NCI-H82 treated with DMSO at 0.1 percent for 48 hours (cell line): Measurements from ENCODE around the gene FIP1L1.
"Not testable (repeated sequence)": the region's sequence is repeated elsewhere in the genome, so short reads cannot be mapped to it uniquely, and the experiment has no call there.

Experiments used
- DNase-seq: peaks from one replicate; lab custom pipeline; 2025; ENCODE audit not compliant: unreplicated experiment; lab: John Stamatoyannopoulos, UW

The FIP1L1 gene

DNA sequence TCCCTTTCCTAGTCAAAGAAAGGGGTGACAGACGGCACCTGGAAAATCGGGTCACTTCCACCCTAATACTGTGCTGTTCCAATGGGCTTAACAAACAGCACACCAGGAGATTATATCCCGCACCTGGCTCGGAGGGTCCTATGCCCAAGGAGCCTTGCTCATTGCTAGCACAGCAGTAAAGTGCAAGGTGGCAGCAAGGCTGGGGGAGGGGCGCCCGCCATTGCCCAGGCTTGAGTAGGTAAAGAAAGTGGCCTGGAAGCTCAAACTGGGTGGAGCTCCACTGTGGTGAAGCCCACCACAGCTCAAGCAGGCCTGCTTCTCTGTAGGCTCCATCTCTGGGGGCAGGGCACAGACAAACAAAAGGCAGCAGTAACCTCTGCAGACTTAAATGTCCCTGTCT, 89.1 kb downstream of the FIP1L1 start:
- DNase-seq, result not testable (repeated sequence)

- no peak for DNase-seq
These were observed 99.0 kb downstream of the FIP1L1 start for GRCh38 chr4:53476232-53477037.

GRCh38 chr4:53477038-53477565, 99.7 kb downstream of the FIP1L1 start:
- DNase-seq, result no peak

DNA sequence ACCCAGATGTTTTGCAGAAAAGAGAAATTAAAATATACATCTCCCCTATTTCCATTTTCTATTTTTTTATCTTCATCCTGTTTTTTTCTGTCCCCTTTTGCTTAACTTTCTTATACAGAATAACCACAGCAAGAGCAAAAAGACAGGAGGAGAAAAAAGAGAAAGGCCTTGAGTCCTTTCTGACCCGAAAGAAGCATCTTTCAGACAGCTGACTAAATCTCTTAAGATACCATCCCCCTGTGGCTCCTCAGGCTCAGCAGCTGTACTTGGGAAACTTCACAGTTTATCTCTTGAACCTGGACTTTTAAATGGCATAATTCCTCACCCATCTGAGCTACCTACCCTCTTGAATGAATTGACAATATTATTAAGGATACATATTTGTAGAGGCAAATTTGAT, 100.2 kb downstream of the FIP1L1 start:
- DNase-seq, result no peak

- no peak for DNase-seq
These were observed 101.4 kb downstream of the FIP1L1 start for GRCh38 chr4:53478671-53479456.

- no peak for DNase-seq
These were observed 102.5 kb downstream of the FIP1L1 start for GRCh38 chr4:53479736-53480525.

DNA sequence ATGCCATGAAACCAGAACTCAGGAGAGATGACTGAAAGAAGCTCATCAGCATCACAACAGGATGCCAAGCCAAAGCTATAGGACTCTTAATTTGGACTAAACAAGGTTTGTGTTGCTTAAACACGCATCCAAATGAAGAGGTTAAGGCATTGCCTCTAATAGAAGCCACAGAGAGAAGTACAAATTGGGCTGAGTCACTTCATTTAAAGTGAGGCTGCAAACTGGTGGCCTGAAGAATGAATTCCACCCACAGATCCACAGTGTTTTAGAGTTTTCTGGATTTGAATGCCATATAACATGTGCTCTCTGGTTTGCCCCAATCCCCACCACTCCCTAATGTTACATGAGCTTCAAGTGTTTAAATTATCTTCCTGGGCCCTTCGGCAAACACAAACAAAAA, 103.5 kb downstream of the FIP1L1 start:
- DNase-seq, result no peak

DNA sequence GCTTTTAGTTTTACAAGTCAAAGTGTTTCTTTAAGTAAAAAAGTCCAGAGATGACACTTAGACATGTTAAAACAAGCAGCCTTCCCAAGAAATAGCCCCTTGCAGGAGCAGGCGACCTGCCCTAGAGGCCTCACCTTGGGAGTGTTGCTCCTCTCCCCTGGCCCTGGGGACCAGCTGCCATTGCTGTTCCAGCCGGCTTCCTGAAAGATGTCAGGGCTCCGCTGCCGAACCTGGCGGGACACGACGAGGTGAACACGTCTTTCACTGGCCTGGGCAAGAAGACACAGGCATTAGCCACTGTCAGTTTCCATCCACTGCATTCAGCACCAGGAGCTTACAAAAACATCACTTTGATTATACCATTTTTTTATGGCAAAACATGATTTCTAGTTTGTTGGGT, 104.1 kb downstream of the FIP1L1 start:
- no peak for DNase-seq

- DNase-seq, result no peak
These were observed 105.8 kb downstream of the FIP1L1 start for GRCh38 chr4:53483250-53483649.

- DNase-seq, result no peak
These were observed 107.6 kb downstream of the FIP1L1 start for GRCh38 chr4:53484911-53485657.

DNA sequence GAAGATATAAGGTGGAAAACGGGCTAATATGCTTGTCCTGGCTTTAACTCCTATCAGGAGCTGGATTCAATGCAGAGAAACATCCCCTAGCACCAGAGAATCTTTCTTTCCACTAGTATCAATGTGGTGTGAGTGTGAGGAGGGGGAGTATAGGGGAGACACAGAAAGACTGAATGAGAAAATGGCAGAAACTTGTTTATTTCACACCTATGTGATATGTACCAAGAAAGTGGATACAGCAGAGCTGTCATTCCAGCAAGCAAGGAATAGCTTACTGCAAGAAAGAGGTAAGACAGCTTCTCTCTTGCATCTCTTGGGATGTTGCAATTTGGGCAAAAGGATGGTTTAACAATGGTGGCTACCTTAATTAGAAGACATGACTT, 108.2 kb downstream of the FIP1L1 start:
- no peak for DNase-seq

DNA sequence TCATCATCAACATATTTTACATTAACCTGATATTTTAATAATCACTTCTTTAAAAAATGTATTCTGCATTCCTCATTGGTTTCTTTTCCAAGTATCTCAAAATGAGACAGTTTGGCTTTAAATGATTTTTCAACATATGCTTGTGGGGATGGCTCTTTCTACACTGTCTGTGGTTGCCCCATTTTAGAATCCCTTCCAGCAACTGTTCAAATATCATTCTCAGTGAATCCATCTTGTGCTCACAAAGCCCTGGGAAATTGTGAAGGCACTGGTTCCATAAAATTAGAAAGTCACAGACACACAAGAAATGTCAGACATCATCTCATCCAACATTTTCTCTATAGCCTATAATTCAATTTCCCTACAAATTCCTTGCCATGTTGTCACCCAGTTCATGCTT, 110.3 kb downstream of the FIP1L1 start:
- DNase-seq, result no peak

- DNase-seq, result no peak
These were observed 111.9 kb downstream of the FIP1L1 start for GRCh38 chr4:53489279-53489889.

- no peak for DNase-seq
These were observed 112.9 kb downstream of the FIP1L1 start for GRCh38 chr4:53490161-53490956.

- DNase-seq, result no peak
These were observed 113.7 kb downstream of the FIP1L1 start for GRCh38 chr4:53490965-53491622.

DNA sequence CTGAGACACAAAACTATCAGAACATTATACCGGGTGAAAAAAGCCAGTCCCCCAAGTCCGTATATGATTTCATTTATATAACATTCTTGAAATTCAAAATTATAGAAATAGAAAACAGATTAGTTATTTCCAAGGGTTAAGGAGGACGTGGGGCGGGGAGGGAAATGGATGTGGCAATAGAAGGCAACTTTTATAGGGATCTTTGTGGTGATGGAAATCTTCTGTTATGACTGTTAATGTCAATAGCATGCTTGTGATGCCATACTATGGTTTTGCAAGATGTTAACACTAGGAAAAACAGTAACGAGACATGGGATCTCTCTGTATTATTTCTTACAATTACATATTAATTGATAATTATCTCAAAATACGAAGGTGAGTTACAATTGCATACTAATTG, 117.4 kb downstream of the FIP1L1 start:
- no peak for DNase-seq

DNA sequence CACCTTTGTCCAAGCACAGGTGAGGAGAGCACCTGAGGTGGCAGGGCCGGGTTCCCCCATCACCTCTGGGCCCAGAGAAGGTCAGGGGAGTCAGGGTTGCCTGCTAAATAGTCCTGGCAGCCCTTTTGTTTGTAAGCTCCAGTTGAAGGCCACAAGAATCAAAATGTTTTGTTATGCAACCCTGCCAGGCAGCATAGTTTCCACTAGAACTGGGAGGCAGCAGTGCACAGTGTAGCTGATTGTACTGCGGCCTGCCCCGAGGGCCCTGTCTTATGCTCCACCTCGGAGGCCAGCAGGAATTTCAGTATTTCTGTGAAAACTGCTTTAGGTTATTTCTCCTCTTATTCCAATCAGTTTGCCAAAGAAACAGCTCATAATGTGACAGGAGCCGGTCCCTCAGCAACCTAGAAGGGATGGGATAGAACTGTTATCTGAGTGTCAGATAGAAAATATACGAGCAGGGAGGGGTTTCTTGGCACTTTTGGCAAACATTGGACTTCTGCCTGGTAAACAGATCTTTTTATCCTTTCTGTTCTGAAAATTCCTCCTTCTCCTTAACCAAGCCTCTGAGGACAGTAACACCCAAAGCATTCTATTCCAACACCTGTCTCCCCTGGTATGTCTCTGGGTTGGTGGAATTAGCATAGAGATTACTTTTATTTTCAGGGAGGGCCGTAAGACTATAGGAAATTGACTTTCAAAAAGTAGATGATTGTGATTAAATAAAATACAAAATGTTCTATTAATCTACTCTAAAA, 120.2 kb downstream of the FIP1L1 start:
- no peak for DNase-seq

DNA sequence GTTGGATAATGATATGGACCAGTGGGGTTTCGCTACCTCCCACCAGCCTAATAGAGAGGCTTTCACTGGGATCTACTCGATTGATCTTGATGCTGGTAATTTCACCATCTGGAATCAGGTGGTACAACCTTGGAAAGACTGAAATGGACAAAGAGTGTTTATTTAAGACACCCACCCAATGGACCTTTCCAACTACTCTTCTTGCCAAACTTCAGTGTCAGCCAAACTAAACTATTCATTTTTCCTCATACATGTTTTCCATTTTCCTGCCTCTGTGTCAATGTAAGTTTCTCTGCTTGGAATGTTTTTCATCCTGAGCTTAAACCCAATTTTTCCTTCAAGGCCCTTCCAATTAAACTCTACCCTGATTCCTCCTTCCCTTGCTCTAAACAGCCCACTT, 121.3 kb downstream of the FIP1L1 start:
- DNase-seq, result no peak
